ENCODE data around the gene INHA.

Gene INHA

GRCh38 chr2:219616550-219616949, 44.4 kb downstream of the INHA start:
- TF ChIP-seq, protein P1, sequence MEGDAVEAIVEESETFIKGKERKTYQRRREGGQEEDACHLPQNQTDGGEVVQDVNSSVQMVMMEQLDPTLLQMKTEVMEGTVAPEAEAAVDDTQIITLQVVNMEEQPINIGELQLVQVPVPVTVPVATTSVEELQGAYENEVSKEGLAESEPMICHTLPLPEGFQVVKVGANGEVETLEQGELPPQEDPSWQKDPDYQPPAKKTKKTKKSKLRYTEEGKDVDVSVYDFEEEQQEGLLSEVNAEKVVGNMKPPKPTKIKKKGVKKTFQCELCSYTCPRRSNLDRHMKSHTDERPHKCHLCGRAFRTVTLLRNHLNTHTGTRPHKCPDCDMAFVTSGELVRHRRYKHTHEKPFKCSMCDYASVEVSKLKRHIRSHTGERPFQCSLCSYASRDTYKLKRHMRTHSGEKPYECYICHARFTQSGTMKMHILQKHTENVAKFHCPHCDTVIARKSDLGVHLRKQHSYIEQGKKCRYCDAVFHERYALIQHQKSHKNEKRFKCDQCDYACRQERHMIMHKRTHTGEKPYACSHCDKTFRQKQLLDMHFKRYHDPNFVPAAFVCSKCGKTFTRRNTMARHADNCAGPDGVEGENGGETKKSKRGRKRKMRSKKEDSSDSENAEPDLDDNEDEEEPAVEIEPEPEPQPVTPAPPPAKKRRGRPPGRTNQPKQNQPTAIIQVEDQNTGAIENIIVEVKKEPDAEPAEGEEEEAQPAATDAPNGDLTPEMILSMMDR (IDR thresholded peaks at IDR 0.05; ENCODE audit: low read depth, low read length), result no peak
- DNase-seq (ENCODE audit: extremely low read depth, low read depth), result no peak

DNA sequence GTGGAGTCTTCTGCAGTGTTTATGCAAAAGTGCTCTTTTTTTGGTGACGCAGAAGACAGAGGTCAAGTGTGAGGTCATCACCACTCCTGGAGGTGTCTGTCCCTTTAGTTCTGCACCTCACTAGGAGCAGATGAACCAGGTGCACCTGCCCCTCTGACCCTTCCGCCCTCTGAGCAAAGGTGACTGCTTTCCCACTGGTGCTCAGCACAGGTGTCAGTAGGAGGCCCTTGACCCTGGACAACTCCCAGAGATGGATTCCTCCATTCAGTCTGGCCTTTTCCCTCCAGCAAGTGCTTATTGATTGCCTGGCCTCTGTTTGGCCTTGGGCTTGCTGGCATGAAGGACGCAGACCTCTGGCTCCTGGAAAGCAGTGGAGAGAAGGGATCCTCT, 46.6 kb downstream of the INHA start:
- TF ChIP-seq, protein P1 (IDR thresholded peaks at IDR 0.05; ENCODE audit: low read depth, low read length), result no peak
- no peak for DNase-seq (ENCODE audit: extremely low read depth, low read depth)

DNA sequence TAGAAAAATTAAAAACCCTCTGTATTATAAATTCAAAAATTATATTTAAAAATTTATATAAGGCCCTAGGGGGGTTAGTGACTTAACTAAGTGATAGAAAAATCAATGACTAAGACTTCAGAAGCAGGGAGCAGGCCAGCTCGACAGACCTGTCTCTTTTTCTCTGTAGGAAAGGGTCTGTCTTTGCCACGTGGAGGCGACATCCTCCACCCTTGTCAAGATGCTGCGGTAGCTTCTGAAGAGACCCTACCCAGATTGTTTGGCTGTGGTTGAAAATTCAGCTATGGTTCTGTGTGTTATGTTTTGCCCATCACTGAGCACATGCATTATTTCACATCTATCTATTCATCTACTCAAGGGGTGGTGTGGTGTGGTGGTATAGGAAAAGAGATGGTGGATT, 47.1 kb downstream of the INHA start:
- TF ChIP-seq, protein P1 (IDR thresholded peaks at IDR 0.05; ENCODE audit: low read depth, low read length), result no peak
- no peak for DNase-seq (ENCODE audit: extremely low read depth, low read depth)

DNA sequence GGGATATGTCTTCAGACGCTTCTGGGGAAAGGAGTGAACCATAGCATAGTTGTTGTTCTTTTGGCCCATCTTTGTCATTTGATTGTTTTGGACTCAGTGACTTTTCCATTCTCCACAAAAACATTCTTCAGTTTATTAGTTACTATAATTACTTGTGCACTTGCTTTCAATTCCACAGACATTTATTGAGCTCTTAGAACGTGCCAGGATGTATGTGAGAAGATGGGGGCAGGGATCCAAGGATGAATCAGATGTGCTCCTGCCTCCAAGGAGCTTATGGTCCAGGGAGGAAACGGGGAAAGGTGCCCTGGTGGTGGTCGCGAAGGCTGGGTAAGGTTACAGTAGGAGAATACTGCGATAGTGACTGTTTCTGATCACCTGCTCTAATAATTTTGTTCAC, 48.4 kb downstream of the INHA start:
- TF ChIP-seq, protein P1 (IDR thresholded peaks at IDR 0.05; ENCODE audit: low read depth, low read length), result no peak
- no peak for DNase-seq (ENCODE audit: extremely low read depth, low read depth)

- TF ChIP-seq, protein P1 (IDR thresholded peaks at IDR 0.05; ENCODE audit: low read depth, low read length), result no peak
- no peak for DNase-seq (ENCODE audit: extremely low read depth, low read depth)
Observed at GRCh38 chr2:219621935-219622334, 49.8 kb downstream of the INHA start.

DNA sequence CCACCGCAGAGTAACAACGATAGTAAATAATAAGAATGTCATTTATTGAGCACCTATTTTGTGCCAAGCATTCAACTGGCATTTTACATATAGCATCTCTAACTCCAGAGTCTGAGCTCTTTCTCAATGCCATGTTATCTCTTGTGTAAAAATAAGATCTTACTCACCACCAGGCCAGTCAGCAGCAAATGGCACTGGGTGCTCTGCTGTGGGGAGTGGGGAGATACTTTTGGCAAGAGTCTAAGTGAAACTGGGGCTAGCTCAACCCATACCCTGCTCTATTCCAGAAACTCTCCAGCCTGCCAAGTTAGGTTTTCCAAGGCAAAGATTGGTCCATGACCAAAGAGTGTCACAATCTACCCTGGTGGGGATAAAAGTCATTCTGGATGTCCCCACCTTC, 50.4 kb downstream of the INHA start:
- TF ChIP-seq, protein P1 (IDR thresholded peaks at IDR 0.05; ENCODE audit: low read depth, low read length), result no peak
- no peak for DNase-seq (ENCODE audit: extremely low read depth, low read depth)

DNA sequence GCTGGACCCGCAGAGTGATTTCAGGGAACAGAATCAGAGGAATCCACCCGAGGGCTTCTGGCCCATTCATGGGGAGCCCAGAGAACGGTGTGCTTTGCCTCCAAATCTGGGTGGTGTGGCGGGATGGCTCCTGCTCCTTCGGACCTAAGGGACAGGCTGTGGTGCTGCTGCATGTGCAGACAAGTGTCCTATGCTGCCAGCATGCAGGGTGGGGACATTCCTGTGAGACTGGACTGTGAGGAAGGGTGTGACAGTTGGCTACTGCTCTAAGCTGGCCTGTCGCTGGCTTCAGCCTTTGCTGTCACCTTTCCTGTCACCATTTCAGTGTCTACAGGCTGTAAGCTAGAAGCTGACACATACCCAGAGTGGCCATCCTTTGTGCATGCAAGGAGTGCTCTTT, 52.5 kb downstream of the INHA start:
- TF ChIP-seq, protein P1 (IDR thresholded peaks at IDR 0.05; ENCODE audit: low read depth, low read length), result no peak
- DNase-seq (ENCODE audit: extremely low read depth, low read depth), result no peak
